GM23338 (cell line): ENCODE data around the gene HLCS. TPM values are rescaled to one million over a fixed set of nuclear protein-coding genes. Genes with fewer than 3 reads are reported as not detected.

ENCODE experiments used
- ATAC-seq: fragments of 200-7000 bp; cut with Tn5 transposase; 3 replicates; pipeline ENCODE4 v1.9.1; 2020
- DNase-seq: peaks from one replicate; pipeline ENCODE4 v3.0.0-alpha.2; 2015; ENCODE audit warnings: low spot score
- H2AFZ ChIP-seq: fragments of 200-600 bp; sonication (generic); 2 replicates; pipeline ENCODE4 v1.8.0; 2016; ENCODE audit warnings: antibody characterized with exemption, mild to moderate bottlenecking, moderate library complexity
- H3F3A ChIP-seq: fragments of 200-600 bp; sonication (generic); replicated peaks from 2 replicates; pipeline ENCODE4 v1.8.0; 2017; ENCODE audit warnings: antibody characterized with exemption, mixed run types, low read depth
- H3K27ac ChIP-seq: fragments of 200-600 bp; sonication (generic); 2 replicates; pipeline ENCODE4 v1.6.1; 2016; ENCODE audit warnings: low read depth
- H3K27me3 ChIP-seq: fragments of 200-600 bp; sonication (generic); 2 replicates; pipeline ENCODE4 v1.8.0; 2016; ENCODE audit warnings: mild to moderate bottlenecking, mixed run types, moderate library complexity; ENCODE audit not compliant: insufficient read depth
- H3K36me3 ChIP-seq: fragments of 200-600 bp; sonication (generic); 2 replicates; pipeline ENCODE4 v1.8.0; 2016; ENCODE audit warnings: mild to moderate bottlenecking; ENCODE audit not compliant: insufficient read depth
- H3K4me1 ChIP-seq: fragments of 200-600 bp; sonication (generic); 2 replicates; pipeline ENCODE4 v1.8.0; 2016; ENCODE audit warnings: mild to moderate bottlenecking, moderate library complexity; ENCODE audit not compliant: insufficient read depth
- H3K4me2 ChIP-seq: fragments of 200-600 bp; sonication (generic); 2 replicates; pipeline ENCODE4 v1.7.1; 2017; ENCODE audit warnings: mixed run types
- H3K4me3 ChIP-seq: fragments of 200-600 bp; sonication (generic); 2 replicates; pipeline ENCODE4 v1.6.1; 2016; ENCODE audit warnings: mixed run types
- H3K79me2 ChIP-seq: fragments of 200-600 bp; sonication (generic); replicated peaks from 2 replicates; pipeline ENCODE4 v1.8.0; 2017; ENCODE audit warnings: mild to moderate bottlenecking; ENCODE audit not compliant: insufficient read depth
- H3K9me2 ChIP-seq: fragments of 200-600 bp; sonication (generic); 2 replicates; pipeline ENCODE4 v1.8.0; 2017; ENCODE audit not compliant: insufficient read depth
- H4K20me1 ChIP-seq: fragments of 200-600 bp; sonication (generic); replicated peaks from 2 replicates; pipeline ENCODE4 v1.8.0; 2017; ENCODE audit warnings: mild to moderate bottlenecking; ENCODE audit not compliant: insufficient read depth
- H3K27ac Mint-ChIP-seq: 2 replicates; pipeline ENCODE4 v1.8.0; 2020; ENCODE audit warnings: inconsistent platforms, mild to moderate bottlenecking, moderate library complexity, mixed read lengths
- H3K27me3 Mint-ChIP-seq: 3 replicates; pipeline ENCODE4 v1.8.0; 2022; ENCODE audit warnings: low read depth, mild to moderate bottlenecking, moderate library complexity, mixed read lengths, inconsistent platforms; ENCODE audit not compliant: insufficient read depth, poor library complexity
- H3K36me3 Mint-ChIP-seq: 3 replicates; pipeline ENCODE4 v1.8.0; 2021; ENCODE audit warnings: low read depth, mild to moderate bottlenecking, inconsistent platforms, moderate library complexity, mixed read lengths
- H3K4me1 Mint-ChIP-seq: 3 replicates; pipeline ENCODE4 v1.8.0; 2020; ENCODE audit warnings: mild to moderate bottlenecking, inconsistent platforms, mixed read lengths
- H3K4me3 Mint-ChIP-seq: 3 replicates; pipeline ENCODE4 v1.8.0; 2021; ENCODE audit warnings: moderate library complexity, mild to moderate bottlenecking, inconsistent platforms, mixed read lengths
- H3K9me3 Mint-ChIP-seq: 3 replicates; pipeline ENCODE4 v1.8.0; 2020; ENCODE audit warnings: moderate library complexity, mild to moderate bottlenecking, inconsistent platforms, mixed read lengths
- EZH2 ChIP-seq: fragments of 200-600 bp; sonication (generic); IDR thresholded peaks from one replicate; pipeline ENCODE4 v1.8.0; 2017; ENCODE audit warnings: antibody characterized with exemption, mild to moderate bottlenecking, low read depth; ENCODE audit not compliant: unreplicated experiment
- EZH2phosphoT487 ChIP-seq: fragments of 200-600 bp; sonication (generic); IDR thresholded peaks from one replicate; pipeline ENCODE4 v1.8.1; 2018; ENCODE audit warnings: antibody characterized with exemption; ENCODE audit not compliant: unreplicated experiment
- POLR2AphosphoS5 ChIP-seq: IDR thresholded peaks from 2 replicates; pipeline ENCODE4 v1.6.1; 2016; ENCODE audit warnings: antibody characterized with exemption, low read depth
- STAT1 ChIP-seq: IDR thresholded peaks from one replicate; pipeline ENCODE4 v1.6.1; 2016; ENCODE audit warnings: antibody characterized with exemption; ENCODE audit not compliant: unreplicated experiment
- ZNF331 ChIP-seq: fragments of 250-450 bp; sonication (Bioruptor Pico); IDR thresholded peaks from 2 replicates; pipeline ENCODE4 v1.5.0; 2020; ENCODE audit warnings: low read depth, mild to moderate bottlenecking, moderate library complexity
- polyA plus RNA-seq: library from polyadenylated mRNA; unstranded; fragments of >200 nt; fragmentation: Nextera tagmentation; extraction: Ambion mirVana; gene quantifications from 2 replicates; pipeline ENCODE4 v1.2.1, GENCODE V29; 2016
- total RNA-seq: library from RNA; depleted of rRNA; stranded (reverse); fragments of >200 nt; shearing (Covaris generic); gene quantifications from 2 replicates; pipeline ENCODE4 v1.2.3, GENCODE V29; 2014
- TF ChIP-seq, protein P1 (sequence below): IDR thresholded peaks from one replicate; pipeline ENCODE4 v1.6.1; 2018; ENCODE audit warnings: antibody characterized with exemption; ENCODE audit not compliant: unreplicated experiment
- TF ChIP-seq, protein P2 (sequence below): fragments of 250-450 bp; sonication (Bioruptor Pico); IDR thresholded peaks from 2 replicates; pipeline ENCODE4 v1.5.0; 2020; ENCODE audit warnings: mild to moderate bottlenecking, moderate library complexity
- TF ChIP-seq, protein P3 (sequence below), 2 experiments: fragments of 200-600 bp in 1 of 2; sonication (generic) in 1 of 2; conservative IDR thresholded peaks; 2 replicates each; pipeline versions ENCODE4 v1.5.1 to v1.6.1; 2016 to 2017; ENCODE audit warnings: antibody characterized with exemption in 2 of 2, low read depth in 2 of 2, mild to moderate bottlenecking in 2 of 2, moderate library complexity in 1 of 2

HLCS gene
- total and polyA plus RNA-seq, 2 experiments from 2014 or later, result 6.1 to 14.7 TPM

DNA sequence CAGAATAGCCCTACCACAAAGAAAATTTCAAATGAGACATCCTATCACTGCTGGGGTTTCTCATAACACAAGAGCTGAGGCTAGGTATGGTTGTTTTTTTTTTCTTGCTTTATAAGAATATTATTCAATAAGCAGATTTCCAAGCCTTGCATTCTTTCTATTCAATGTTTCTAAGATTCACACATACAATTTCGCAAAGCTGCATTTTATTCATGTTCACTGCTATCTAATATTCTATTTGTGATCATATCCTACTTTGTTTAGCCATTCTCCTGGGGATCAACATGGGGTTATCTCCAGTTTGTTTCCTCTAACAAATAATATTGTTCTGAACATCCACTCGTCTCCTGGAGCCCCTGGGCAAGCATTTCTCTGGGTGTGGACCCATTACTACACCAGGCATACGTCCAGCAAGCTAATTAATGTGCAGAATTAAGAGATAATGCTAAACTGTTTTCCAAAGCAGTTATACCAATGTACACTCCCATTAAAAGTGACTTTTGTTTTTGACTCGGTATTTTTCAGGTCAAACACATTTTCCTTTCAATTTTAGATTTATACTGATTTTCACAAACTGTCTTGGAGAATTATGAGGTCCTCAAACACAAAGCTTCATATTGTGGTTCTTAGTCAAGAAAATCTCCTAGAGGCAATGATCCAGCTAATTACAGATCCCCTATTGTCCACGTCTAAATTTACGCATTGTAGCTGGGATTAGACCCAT is 15.7 kb upstream of the HLCS start (continued):
- TF ChIP-seq EZH2 (no peak), POLR2AphosphoS5 (no peak)
- TF ChIP-seq, protein P1, sequence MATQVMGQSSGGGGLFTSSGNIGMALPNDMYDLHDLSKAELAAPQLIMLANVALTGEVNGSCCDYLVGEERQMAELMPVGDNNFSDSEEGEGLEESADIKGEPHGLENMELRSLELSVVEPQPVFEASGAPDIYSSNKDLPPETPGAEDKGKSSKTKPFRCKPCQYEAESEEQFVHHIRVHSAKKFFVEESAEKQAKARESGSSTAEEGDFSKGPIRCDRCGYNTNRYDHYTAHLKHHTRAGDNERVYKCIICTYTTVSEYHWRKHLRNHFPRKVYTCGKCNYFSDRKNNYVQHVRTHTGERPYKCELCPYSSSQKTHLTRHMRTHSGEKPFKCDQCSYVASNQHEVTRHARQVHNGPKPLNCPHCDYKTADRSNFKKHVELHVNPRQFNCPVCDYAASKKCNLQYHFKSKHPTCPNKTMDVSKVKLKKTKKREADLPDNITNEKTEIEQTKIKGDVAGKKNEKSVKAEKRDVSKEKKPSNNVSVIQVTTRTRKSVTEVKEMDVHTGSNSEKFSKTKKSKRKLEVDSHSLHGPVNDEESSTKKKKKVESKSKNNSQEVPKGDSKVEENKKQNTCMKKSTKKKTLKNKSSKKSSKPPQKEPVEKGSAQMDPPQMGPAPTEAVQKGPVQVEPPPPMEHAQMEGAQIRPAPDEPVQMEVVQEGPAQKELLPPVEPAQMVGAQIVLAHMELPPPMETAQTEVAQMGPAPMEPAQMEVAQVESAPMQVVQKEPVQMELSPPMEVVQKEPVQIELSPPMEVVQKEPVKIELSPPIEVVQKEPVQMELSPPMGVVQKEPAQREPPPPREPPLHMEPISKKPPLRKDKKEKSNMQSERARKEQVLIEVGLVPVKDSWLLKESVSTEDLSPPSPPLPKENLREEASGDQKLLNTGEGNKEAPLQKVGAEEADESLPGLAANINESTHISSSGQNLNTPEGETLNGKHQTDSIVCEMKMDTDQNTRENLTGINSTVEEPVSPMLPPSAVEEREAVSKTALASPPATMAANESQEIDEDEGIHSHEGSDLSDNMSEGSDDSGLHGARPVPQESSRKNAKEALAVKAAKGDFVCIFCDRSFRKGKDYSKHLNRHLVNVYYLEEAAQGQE, result no peak

DNA sequence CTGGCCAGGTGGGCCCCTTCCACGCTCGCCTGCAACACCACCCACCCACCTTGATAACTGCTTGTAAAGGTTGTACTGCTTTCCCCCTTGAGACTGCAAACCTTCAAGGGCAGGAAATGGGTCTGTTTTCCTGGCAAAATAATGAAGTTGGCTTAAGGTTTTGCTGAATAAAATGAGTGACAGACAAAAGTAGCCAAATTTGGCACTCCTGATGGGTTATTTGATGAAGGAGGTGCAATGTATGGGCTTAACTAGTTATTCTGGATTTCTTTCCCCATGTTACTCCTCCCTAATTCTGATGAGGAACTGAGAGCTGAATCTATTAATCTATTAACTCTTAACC is 14.6 kb upstream of the HLCS start:
- H2AFZ ChIP-seq, result peak overlapping the region; percentile 96
- H3K4me3 Mint-ChIP-seq, result peak overlapping the region; percentile 72
- peaks cover 25% of the 10 kb centered on the region for H3K27me3 Mint-ChIP-seq
- H3K79me2 ChIP-seq, result no peaks in the 10 kb centered on the region
- H3K36me3 ChIP-seq, result no peaks in the 10 kb centered on the region
- DNase-seq (no peak), ATAC-seq (no peak)
- H3K4me1 Mint-ChIP-seq, result peaks cover 15% of the 10 kb centered on the region; the same call in 2 of the 3 replicates
- H3K4me3 ChIP-seq, result peak overlapping the region; percentile 62
- no peaks in the 10 kb centered on the region; the same call in 2 of the 3 replicates for H3K9me3 Mint-ChIP-seq
- H3K27me3 ChIP-seq, result peaks cover 29% of the 10 kb centered on the region
- H3F3A ChIP-seq, result 0 out of 2 replicates have a peak, but pooled peaks cover 3% of the 10 kb centered on the region
- no peaks in the 10 kb centered on the region for H3K9me2 ChIP-seq
- TF ChIP-seq, protein P1, result no peak
- TF ChIP-seq, protein P2, sequence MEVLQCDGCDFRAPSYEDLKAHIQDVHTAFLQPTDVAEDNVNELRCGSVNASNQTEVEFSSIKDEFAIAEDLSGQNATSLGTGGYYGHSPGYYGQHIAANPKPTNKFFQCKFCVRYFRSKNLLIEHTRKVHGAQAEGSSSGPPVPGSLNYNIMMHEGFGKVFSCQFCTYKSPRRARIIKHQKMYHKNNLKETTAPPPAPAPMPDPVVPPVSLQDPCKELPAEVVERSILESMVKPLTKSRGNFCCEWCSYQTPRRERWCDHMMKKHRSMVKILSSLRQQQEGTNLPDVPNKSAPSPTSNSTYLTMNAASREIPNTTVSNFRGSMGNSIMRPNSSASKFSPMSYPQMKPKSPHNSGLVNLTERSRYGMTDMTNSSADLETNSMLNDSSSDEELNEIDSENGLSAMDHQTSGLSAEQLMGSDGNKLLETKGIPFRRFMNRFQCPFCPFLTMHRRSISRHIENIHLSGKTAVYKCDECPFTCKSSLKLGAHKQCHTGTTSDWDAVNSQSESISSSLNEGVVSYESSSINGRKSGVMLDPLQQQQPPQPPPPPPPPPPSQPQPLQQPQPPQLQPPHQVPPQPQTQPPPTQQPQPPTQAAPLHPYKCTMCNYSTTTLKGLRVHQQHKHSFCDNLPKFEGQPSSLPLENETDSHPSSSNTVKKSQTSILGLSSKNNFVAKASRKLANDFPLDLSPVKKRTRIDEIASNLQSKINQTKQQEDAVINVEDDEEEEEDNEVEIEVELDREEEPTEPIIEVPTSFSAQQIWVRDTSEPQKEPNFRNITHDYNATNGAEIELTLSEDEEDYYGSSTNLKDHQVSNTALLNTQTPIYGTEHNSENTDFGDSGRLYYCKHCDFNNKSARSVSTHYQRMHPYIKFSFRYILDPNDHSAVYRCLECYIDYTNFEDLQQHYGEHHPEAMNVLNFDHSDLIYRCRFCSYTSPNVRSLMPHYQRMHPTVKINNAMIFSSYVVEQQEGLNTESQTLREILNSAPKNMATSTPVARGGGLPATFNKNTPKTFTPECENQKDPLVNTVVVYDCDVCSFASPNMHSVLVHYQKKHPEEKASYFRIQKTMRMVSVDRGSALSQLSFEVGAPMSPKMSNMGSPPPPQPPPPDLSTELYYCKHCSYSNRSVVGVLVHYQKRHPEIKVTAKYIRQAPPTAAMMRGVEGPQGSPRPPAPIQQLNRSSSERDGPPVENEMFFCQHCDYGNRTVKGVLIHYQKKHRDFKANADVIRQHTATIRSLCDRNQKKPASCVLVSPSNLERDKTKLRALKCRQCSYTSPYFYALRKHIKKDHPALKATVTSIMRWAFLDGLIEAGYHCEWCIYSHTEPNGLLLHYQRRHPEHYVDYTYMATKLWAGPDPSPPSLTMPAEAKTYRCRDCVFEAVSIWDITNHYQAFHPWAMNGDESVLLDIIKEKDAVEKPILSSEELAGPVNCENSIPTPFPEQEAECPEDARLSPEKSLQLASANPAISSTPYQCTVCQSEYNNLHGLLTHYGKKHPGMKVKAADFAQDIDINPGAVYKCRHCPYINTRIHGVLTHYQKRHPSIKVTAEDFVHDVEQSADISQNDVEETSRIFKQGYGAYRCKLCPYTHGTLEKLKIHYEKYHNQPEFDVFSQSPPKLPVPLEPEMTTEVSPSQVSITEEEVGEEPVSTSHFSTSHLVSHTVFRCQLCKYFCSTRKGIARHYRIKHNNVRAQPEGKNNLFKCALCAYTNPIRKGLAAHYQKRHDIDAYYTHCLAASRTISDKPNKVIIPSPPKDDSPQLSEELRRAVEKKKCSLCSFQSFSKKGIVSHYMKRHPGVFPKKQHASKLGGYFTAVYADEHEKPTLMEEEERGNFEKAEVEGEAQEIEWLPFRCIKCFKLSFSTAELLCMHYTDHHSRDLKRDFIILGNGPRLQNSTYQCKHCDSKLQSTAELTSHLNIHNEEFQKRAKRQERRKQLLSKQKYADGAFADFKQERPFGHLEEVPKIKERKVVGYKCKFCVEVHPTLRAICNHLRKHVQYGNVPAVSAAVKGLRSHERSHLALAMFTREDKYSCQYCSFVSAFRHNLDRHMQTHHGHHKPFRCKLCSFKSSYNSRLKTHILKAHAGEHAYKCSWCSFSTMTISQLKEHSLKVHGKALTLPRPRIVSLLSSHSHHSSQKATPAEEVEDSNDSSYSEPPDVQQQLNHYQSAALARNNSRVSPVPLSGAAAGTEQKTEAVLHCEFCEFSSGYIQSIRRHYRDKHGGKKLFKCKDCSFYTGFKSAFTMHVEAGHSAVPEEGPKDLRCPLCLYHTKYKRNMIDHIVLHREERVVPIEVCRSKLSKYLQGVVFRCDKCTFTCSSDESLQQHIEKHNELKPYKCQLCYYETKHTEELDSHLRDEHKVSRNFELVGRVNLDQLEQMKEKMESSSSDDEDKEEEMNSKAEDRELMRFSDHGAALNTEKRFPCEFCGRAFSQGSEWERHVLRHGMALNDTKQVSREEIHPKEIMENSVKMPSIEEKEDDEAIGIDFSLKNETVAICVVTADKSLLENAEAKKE (CRISPR knock-in tag), result no peak
- TF ChIP-seq EZH2phosphoT487 (no peak), ZNF331 (CRISPR knock-in tag) (no peak), STAT1 (no peak)
- TF ChIP-seq, protein P3, sequence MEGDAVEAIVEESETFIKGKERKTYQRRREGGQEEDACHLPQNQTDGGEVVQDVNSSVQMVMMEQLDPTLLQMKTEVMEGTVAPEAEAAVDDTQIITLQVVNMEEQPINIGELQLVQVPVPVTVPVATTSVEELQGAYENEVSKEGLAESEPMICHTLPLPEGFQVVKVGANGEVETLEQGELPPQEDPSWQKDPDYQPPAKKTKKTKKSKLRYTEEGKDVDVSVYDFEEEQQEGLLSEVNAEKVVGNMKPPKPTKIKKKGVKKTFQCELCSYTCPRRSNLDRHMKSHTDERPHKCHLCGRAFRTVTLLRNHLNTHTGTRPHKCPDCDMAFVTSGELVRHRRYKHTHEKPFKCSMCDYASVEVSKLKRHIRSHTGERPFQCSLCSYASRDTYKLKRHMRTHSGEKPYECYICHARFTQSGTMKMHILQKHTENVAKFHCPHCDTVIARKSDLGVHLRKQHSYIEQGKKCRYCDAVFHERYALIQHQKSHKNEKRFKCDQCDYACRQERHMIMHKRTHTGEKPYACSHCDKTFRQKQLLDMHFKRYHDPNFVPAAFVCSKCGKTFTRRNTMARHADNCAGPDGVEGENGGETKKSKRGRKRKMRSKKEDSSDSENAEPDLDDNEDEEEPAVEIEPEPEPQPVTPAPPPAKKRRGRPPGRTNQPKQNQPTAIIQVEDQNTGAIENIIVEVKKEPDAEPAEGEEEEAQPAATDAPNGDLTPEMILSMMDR (conservative IDR thresholded peaks at IDR 0.05; ENCODE audit: low read depth in 2 of 2), result no peak
- H4K20me1 ChIP-seq, result 0 out of 2 replicates have a peak, but pooled peaks cover 3% of the 10 kb centered on the region
- no peak overlapping the region for H3K27ac ChIP-seq
- no peak overlapping the region for H3K27ac Mint-ChIP-seq
- H3K4me2 ChIP-seq, result peak overlapping the region; percentile 89
- H3K36me3 Mint-ChIP-seq, result no peaks in the 10 kb centered on the region
- peaks cover 6% of the 10 kb centered on the region; the same call in 1 of the 2 replicates for H3K4me1 ChIP-seq
